Measurements from ENCODE around the gene SLC10A7.

DNA sequence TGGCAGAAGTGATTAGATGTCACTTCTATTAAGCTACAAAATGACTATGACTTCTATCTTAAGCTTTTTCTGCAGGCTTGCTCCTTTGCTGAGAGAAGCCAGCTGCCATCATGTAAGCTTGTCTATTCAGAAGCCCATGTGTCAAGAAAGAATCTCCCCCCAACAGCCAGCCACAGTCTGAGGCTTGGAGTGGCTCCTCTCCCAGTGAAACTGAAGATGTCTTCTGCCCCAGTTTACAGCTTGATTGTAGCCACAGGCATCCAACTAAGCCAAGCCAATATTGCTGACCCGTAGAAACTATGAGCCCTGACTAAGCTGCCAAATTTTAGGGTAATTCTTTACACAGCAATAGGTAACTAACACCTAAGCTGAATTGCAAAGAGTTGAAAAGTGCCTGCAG is 26.7 kb upstream of the SLC10A7 start:
- TF ChIP-seq POLR2A (IDR thresholded peaks at IDR 0.05; ENCODE audit: low read depth, low read length) (no peak), TAF1 (IDR thresholded peaks at IDR 0.05; ENCODE audit: borderline replicate concordance, low read depth, low read length) (no peak)

Data from GM12892 (cell line).